Gastroesophageal sphincter (tissue), 4 donors: Measurements from ENCODE around the gene NPFF. TPM values are rescaled to one million over a fixed set of nuclear protein-coding genes. Genes with fewer than 3 reads are reported as not detected.

ENCODE experiments used
- ATAC-seq: fragments of 150-250 bp; one replicate; pipeline ENCODE4 v1.9.1; 2016; ENCODE audit warnings: mild to moderate bottlenecking, moderate library complexity
- H3K27ac ChIP-seq, 4 donors: fragments of 200-600 bp; sonication (generic) in 3 of 4; 1 replicate in 3 of 4; 2 replicates in 1 of 4; pipeline ENCODE4 v1.5.1; 2016 to 2019
- H3K27me3 ChIP-seq: fragments of 200-600 bp; sonication (generic); one replicate; pipeline ENCODE4 v1.5.1; 2019
- H3K36me3 ChIP-seq, 2 donors: fragments of 200-600 bp; sonication (generic); one replicate each; pipeline ENCODE4 v1.5.1; 2019; ENCODE audit warnings: control low read depth in 1 of 2
- H3K4me1 ChIP-seq, 3 donors: fragments of 200-600 bp; sonication (generic); 1 replicate in 2 of 3; 2 replicates in 1 of 3; pipeline ENCODE4 v1.5.1; 2016 to 2019; ENCODE audit warnings: control low read depth in 2 of 3
- H3K4me3 ChIP-seq, 2 donors: fragments of 200-600 bp; sonication (generic); one replicate each; pipeline ENCODE4 v1.5.1; 2019; ENCODE audit warnings: mild to moderate bottlenecking in 1 of 2, moderate library complexity in 1 of 2
- H3K9me3 ChIP-seq, 3 donors: fragments of 200-600 bp; sonication (generic); one replicate each; pipeline ENCODE4 v1.5.1; 2017 to 2019; ENCODE audit warnings: control low read depth in 2 of 3
- EP300 ChIP-seq: sonication (generic); formaldehyde crosslinking; IDR thresholded peaks from one replicate; pipeline ENCODE4 v1.6.1; 2017; ENCODE audit warnings: antibody characterized with exemption, mild to moderate bottlenecking
- POLR2A ChIP-seq, 2 donors: fragments of 450-650 bp; IDR thresholded peaks; one replicate each; pipeline ENCODE4 v1.6.1; 2017; ENCODE audit warnings: antibody characterized with exemption in 2 of 2, mild to moderate bottlenecking in 2 of 2, moderate library complexity in 1 of 2
- POLR2AphosphoS5 ChIP-seq: sonication (generic); formaldehyde crosslinking; IDR thresholded peaks from one replicate; pipeline ENCODE4 v1.6.1; 2017; ENCODE audit warnings: antibody characterized with exemption
- WGBS, 2 donors: methylation state at CpG; one replicate each; pipeline ENCODE4 v1.1.5; 2018; ENCODE audit warnings: low coverage in 1 of 2; 5-methylcytosine and 5-hydroxymethylcytosine counted together
- total RNA-seq, 4 donors: library from RNA; depleted of rRNA; stranded (reverse); fragments of >200 nt; gene quantifications; one replicate each; pipeline ENCODE4 v1.1.0, GENCODE V29; 2016
- TF ChIP-seq, protein P1 (sequence below), 4 experiments: fragments of 200-600 bp in 2 of 4; fragments of 450-650 bp in 2 of 4; sonication (generic) in 1 of 4; IDR thresholded peaks; one replicate each; pipeline ENCODE4 v1.5.1; 2017 to 2019; ENCODE audit warnings: antibody characterized with exemption in 4 of 4, mild to moderate bottlenecking in 2 of 4, moderate library complexity in 2 of 4

Gene NPFF
- total RNA-seq, 4 donors from 2014 or later, result not detected

DNA sequence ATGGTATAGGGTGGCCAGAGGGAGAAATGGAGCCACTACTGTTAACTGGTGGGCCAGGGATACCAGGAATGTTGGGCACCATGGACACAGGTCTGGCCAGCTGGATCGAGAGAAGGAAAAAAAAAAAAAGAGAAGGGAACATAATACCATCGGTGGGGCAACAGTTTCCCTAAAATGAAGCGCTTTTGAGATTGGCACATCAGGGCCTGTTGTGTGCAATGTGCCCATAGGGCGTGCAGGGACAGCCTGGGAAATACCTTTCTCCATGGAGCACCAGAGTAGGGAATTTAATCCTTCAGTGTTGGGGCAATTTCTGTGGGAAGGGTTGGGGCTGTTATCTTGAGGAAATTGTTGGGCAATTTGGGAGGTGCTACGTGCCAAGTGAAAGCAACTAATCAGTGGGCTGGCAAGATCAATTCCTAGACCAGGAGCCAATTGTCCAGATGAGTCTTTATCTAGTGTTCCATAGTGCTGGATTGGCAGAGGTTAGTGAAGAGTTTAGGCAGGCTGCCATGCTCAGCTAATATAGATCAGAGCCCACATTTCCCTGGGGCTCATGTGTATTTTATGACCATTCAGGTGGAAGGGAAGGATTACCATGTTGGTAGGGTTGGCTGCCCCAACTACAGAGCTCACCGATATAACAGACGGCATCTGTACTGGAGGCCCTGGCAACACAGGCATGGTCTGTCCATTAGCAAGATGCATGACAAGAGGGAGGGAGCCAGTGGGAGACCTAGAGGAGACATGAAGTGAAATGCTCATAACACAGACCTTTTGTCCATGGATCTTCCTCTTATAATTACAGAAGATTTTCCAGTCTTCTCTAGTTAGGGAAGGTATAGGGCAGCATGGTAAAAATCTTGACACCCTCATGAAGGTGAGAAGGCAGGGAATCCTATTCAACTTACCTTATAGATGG, 25.5 kb upstream of the NPFF start:
- no peak overlapping the region for H3K27ac ChIP-seq
- TF ChIP-seq POLR2AphosphoS5, result no peak
- TF ChIP-seq, protein P1, sequence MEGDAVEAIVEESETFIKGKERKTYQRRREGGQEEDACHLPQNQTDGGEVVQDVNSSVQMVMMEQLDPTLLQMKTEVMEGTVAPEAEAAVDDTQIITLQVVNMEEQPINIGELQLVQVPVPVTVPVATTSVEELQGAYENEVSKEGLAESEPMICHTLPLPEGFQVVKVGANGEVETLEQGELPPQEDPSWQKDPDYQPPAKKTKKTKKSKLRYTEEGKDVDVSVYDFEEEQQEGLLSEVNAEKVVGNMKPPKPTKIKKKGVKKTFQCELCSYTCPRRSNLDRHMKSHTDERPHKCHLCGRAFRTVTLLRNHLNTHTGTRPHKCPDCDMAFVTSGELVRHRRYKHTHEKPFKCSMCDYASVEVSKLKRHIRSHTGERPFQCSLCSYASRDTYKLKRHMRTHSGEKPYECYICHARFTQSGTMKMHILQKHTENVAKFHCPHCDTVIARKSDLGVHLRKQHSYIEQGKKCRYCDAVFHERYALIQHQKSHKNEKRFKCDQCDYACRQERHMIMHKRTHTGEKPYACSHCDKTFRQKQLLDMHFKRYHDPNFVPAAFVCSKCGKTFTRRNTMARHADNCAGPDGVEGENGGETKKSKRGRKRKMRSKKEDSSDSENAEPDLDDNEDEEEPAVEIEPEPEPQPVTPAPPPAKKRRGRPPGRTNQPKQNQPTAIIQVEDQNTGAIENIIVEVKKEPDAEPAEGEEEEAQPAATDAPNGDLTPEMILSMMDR (IDR thresholded peaks at IDR 0.05), result no peak
- TF ChIP-seq EP300, result no peak
- no peak for TF ChIP-seq POLR2A (IDR thresholded peaks at IDR 0.05)
- H3K36me3 ChIP-seq, result peaks cover 0 to 100% of the 10 kb centered on the region in 2 donors

GRCh38 chr12:53532021-53532420, 24.7 kb upstream of the NPFF start:
- Histone ChIP-seq H3K4me1 (no peaks in the 10 kb centered on the region), H3K9me3 (no peaks in the 10 kb centered on the region), H3K27ac (no peak overlapping the region), H3K36me3 (peaks cover 0 to 100% of the 10 kb centered on the region in 2 donors), H3K4me3 (no peak overlapping the region), H3K27me3 (no peaks in the 10 kb centered on the region)
- TF ChIP-seq POLR2AphosphoS5, result no peak
- 40% methylated on average over 1 of the region's 3 CpGs; no CpG with 5 or more reads in 1 of the 2 donors for WGBS, 2 donors
- no peak for ATAC-seq

More for the DNA sequence above, 25.5 kb upstream of the NPFF start:
- H3K4me1 ChIP-seq, result no peaks in the 10 kb centered on the region
- no peak overlapping the region for H3K4me3 ChIP-seq
- ATAC-seq, result no peak
- 82 to 83% methylated on average over 6 to 7 of the region's 7 CpGs for WGBS, 2 donors
- H3K9me3 ChIP-seq, result no peaks in the 10 kb centered on the region
- H3K27me3 ChIP-seq, result no peaks in the 10 kb centered on the region

- Histone ChIP-seq H3K27ac (no peak overlapping the region), H3K36me3 (peaks cover 0 to 100% of the 10 kb centered on the region in 2 donors), H3K27me3 (no peaks in the 10 kb centered on the region), H3K4me3 (no peak overlapping the region), H3K4me1 (no peaks in the 10 kb centered on the region), H3K9me3 (no peaks in the 10 kb centered on the region)
- WGBS, 2 donors, result 67% methylated on average over 3 of the region's 4 CpGs; no CpG with 5 or more reads in 1 of the 2 donors
- TF ChIP-seq EP300, result no peak
- TF ChIP-seq POLR2A (IDR thresholded peaks at IDR 0.05), result no peak
- no peak for TF ChIP-seq POLR2AphosphoS5
- TF ChIP-seq, protein P1 (IDR thresholded peaks at IDR 0.05), result no peak
- ATAC-seq, result no peak
Observed at GRCh38 chr12:53530920-53531319, 23.6 kb upstream of the NPFF start.

DNA sequence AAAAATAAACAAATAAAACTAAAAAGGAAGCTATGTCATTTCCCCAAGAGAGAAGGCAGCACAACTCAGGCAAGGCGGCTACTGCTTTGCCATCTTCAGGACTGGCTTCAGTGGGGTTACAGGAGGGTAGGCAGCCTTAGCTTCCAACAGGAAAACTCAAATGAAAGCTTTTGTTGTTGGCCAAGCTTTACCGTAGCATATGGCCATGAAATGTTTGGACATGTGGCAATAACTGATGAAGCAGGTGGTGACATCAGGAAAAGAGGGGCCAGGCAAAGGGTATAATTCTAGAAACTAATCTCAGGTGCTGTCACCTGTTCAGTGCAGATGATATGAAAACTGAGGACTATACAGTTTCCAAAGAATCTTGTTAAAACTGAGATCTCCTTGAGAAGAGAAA, 22.8 kb upstream of the NPFF start:
- TF ChIP-seq, protein P1 (IDR thresholded peaks at IDR 0.05), result no peak
- TF ChIP-seq POLR2AphosphoS5 (no peak), EP300 (no peak), POLR2A (IDR thresholded peaks at IDR 0.05) (no peak)
- ATAC-seq, result no peak
- H3K9me3 ChIP-seq, result no peaks in the 10 kb centered on the region
- no peak overlapping the region for H3K27ac ChIP-seq
- no peak overlapping the region for H3K4me3 ChIP-seq
- H3K27me3 ChIP-seq, result no peaks in the 10 kb centered on the region
- WGBS, 2 donors, result 83 to 100% methylated on average over 1 to 2 of the region's 2 CpGs
- H3K4me1 ChIP-seq, result no peaks in the 10 kb centered on the region
- peaks cover 0 to 100% of the 10 kb centered on the region in 2 donors for H3K36me3 ChIP-seq

DNA sequence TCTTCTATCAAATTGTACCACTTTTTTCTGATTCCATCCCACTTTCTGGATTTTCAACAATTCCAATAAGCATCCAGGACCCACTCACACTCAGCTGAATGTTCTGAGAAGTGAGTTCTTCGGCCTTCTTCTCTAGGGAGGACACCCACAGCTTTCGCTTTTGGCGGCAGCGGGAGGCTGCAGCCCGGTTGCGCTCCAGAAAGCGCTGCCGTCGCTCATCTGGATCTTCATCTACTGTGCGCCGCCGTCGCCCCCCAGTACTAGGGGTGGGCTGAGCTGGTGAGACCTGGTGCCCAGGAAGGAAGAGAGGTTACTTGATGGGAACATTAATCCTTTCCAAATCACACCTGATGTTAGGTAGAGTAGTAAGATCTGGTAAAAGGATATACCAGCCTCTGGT, 17.2 kb upstream of the NPFF start:
- TF ChIP-seq EP300 (no peak), POLR2A (IDR thresholded peaks at IDR 0.05) (no peak)
- Histone ChIP-seq H3K4me3 (no peak overlapping the region), H3K36me3 (peaks cover 0 to 100% of the 10 kb centered on the region in 2 donors), H3K27me3 (no peaks in the 10 kb centered on the region), H3K9me3 (no peaks in the 10 kb centered on the region), H3K27ac (no peak overlapping the region), H3K4me1 (no peaks in the 10 kb centered on the region)
- no peak for ATAC-seq
- 90% methylated on average over 10 of the region's 13 CpGs; no CpG with 5 or more reads in 1 of the 2 donors for WGBS, 2 donors

DNA sequence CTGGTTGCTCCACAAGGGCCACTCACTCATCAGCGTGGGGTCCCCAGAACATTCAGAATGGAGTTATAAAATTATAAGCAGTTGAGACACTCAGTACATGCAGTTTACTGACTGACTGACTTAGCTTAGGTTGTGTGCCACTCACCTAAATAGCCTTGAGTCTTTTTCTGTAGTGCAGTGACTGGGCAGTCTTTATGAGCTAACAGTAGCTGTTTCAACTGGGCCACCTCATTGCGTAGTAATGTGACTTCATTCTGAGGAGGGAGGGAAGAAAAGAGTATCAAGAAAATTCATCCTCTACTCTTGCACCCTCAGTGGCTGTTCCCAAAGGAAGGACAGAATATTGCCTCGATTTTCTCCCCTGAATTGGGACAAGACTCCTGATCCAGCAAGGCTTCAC, 15.8 kb upstream of the NPFF start:
- Histone ChIP-seq H3K27me3 (no peaks in the 10 kb centered on the region), H3K4me3 (no peak overlapping the region), H3K36me3 (peaks cover 0 to 100% of the 10 kb centered on the region in 2 donors), H3K9me3 (no peaks in the 10 kb centered on the region), H3K27ac (no peak overlapping the region), H3K4me1 (no peaks in the 10 kb centered on the region)
- WGBS, 2 donors, result 88 to 100% methylated on average over 2 to 3 of the region's 3 CpGs
- no peak for TF ChIP-seq POLR2AphosphoS5
- no peak for TF ChIP-seq POLR2A (IDR thresholded peaks at IDR 0.05)
- TF ChIP-seq, protein P1 (IDR thresholded peaks at IDR 0.05), result no peak
- no peak for TF ChIP-seq EP300
- no peak for ATAC-seq
